GM12892 (cell line): ENCODE data around the gene TRIM27.

Source experiments
- POLR2A ChIP-seq: IDR thresholded peaks from 2 replicates; pipeline ENCODE4 v1.6.1; 2011; ENCODE audit warnings: low read depth, low read length, control low read depth
- TAF1 ChIP-seq: IDR thresholded peaks from 2 replicates; pipeline ENCODE4 v1.6.1; 2011; ENCODE audit warnings: low read depth, mild to moderate bottlenecking, control low read depth, low read length, borderline replicate concordance

GRCh38 chr6:28895131-28895812 is 28.5 kb downstream of the TRIM27 start:
- peak; percentile 96 for TF ChIP-seq POLR2A
- peak; percentile 84 for TF ChIP-seq TAF1
